ENCODE measurements around the gene GAS2L2. TPM values are rescaled to one million over a fixed set of nuclear protein-coding genes. Genes with fewer than 3 reads are reported as not detected.

The GAS2L2 gene
- total RNA-seq, 1 experiment from 2014 or later, result not detected

- ChIA-PET POLR2A (ENCODE audit: unreplicated experiment) (interaction anchor here (0.6 to 0.7 kb wide), 2 partner anchors 17 to 25 kb away, joined by 7 read pairs; no protein-coding TSS in a partner anchor), CTCF (interaction anchor here (0.6 to 1.9 kb wide), 8 partner anchors 23 to 211 kb away, joined by 3 to 19 read pairs (median 4); partner anchors contain the start of gene TAF15)
- Histone ChIP-seq H3K27me3 (ENCODE audit: insufficient read depth, low read depth) (peaks cover 50% of the 10 kb centered on the region), H3K27ac (no peak overlapping the region), H3K4me1 (replicated peaks; ENCODE audit: insufficient read depth) (no peaks in the 10 kb centered on the region), H3K36me3 (ENCODE audit: low read depth) (no peaks in the 10 kb centered on the region), H3K79me2 (ENCODE audit: low read depth) (no peaks in the 10 kb centered on the region), H2AFZ (0 out of 2 replicates have a peak overlapping the region, but pooled peaks have one; percentile 64), H3K4me3 (peak overlapping the region; percentile 43; the same call in 1 of the 2 replicates), H3K4me2 (peak overlapping the region; percentile 80), H3K9me3 (ENCODE audit: insufficient read depth, low read depth) (no peaks in the 10 kb centered on the region), H4K20me1 (ENCODE audit: insufficient read depth) (no peaks in the 10 kb centered on the region), H3F3A (ENCODE audit: insufficient read depth, low read depth) (0 out of 2 replicates have a peak, but pooled peaks cover 3% of the 10 kb centered on the region), H3K9me2 (ENCODE audit: insufficient read depth) (no peaks in the 10 kb centered on the region)
- peak; percentile 73 to 92 for DNase-seq
- TF ChIP-seq CTCF (conservative IDR thresholded peaks at IDR 0.05) (peak; percentile 79), EZH2 (IDR thresholded peaks at IDR 0.05; ENCODE audit: low read depth) (no peak)
- intact Hi-C loops (cut with micrococcal nuclease; ENCODE audit: unreplicated experiment), result loop anchor here (1.0 kb wide), 1 partner anchor 45 kb away; the partner anchor contains the start of gene TAF15
- BruUV-seq (replicated peaks), result no TSS peak
Observed at GRCh38 chr17:35764123-35764991, 11.3 kb upstream of the GAS2L2 start.

GRCh38 chr17:35763767-35764122 lies 10.7 kb upstream of the GAS2L2 start:
- CTCF ChIA-PET, result interaction anchor here (0.6 to 1.9 kb wide), 8 partner anchors 24 to 212 kb away, joined by 3 to 19 read pairs (median 4); partner anchors contain the start of gene TAF15
- Histone ChIP-seq H3K4me1 (replicated peaks; ENCODE audit: insufficient read depth) (no peaks in the 10 kb centered on the region), H3K4me3 (no peak overlapping the region; the same call in 1 of the 2 replicates), H2AFZ (no peak overlapping the region), H3K79me2 (ENCODE audit: low read depth) (no peaks in the 10 kb centered on the region), H3K36me3 (ENCODE audit: low read depth) (no peaks in the 10 kb centered on the region), H3F3A (ENCODE audit: insufficient read depth, low read depth) (0 out of 2 replicates have a peak, but pooled peaks cover 3% of the 10 kb centered on the region), H3K9me3 (ENCODE audit: insufficient read depth, low read depth) (no peaks in the 10 kb centered on the region), H3K9me2 (ENCODE audit: insufficient read depth) (no peaks in the 10 kb centered on the region), H4K20me1 (ENCODE audit: insufficient read depth) (no peaks in the 10 kb centered on the region), H3K27ac (no peak overlapping the region), H3K4me2 (peak overlapping the region; percentile 80), H3K27me3 (ENCODE audit: insufficient read depth, low read depth) (peaks cover 45% of the 10 kb centered on the region)
- TF ChIP-seq EZH2 (IDR thresholded peaks at IDR 0.05; ENCODE audit: low read depth), result no peak
- TF ChIP-seq CTCF (conservative IDR thresholded peaks at IDR 0.05), result no peak
- no TSS peak for BruUV-seq (replicated peaks)
- DNase-seq, result no peak
- intact Hi-C loops (cut with micrococcal nuclease; ENCODE audit: unreplicated experiment), result loop anchor here (1.0 kb wide), 1 partner anchor 46 kb away; the partner anchor contains the start of gene TAF15
- POLR2A ChIA-PET (ENCODE audit: unreplicated experiment), result interaction anchor here (0.6 to 0.7 kb wide), 2 partner anchors 17 to 24 kb away, joined by 7 read pairs; no protein-coding TSS in a partner anchor

GRCh38 chr17:35761601-35762000 lies 8.6 kb upstream of the GAS2L2 start:
- intact Hi-C loops (cut with micrococcal nuclease; ENCODE audit: unreplicated experiment), result no loop called here
- H3K9me2 ChIP-seq (ENCODE audit: insufficient read depth), result no peaks in the 10 kb centered on the region
- no peaks in the 10 kb centered on the region for H3K36me3 ChIP-seq (ENCODE audit: low read depth)
- no peak overlapping the region for H3K4me3 ChIP-seq
- DNase-seq, result no peak
- H2AFZ ChIP-seq, result no peak overlapping the region
- no peaks in the 10 kb centered on the region for H3K4me1 ChIP-seq (replicated peaks; ENCODE audit: insufficient read depth)
- H3K9me3 ChIP-seq (ENCODE audit: insufficient read depth, low read depth), result no peaks in the 10 kb centered on the region
- TF ChIP-seq EZH2 (IDR thresholded peaks at IDR 0.05; ENCODE audit: low read depth), result no peak
- no peak for TF ChIP-seq CTCF (conservative IDR thresholded peaks at IDR 0.05)
- CTCF ChIA-PET, result no interaction called here
- BruUV-seq (replicated peaks), result no TSS peak
- no peak overlapping the region for H3K27ac ChIP-seq
- peaks cover 28% of the 10 kb centered on the region; the same call in 1 of the 2 replicates for H3K27me3 ChIP-seq (ENCODE audit: insufficient read depth, low read depth)
- H3K79me2 ChIP-seq (ENCODE audit: low read depth), result no peaks in the 10 kb centered on the region
- H3K4me2 ChIP-seq, result no peak overlapping the region
- H4K20me1 ChIP-seq (ENCODE audit: insufficient read depth), result no peaks in the 10 kb centered on the region
- POLR2A ChIA-PET (ENCODE audit: unreplicated experiment), result interaction anchor here (0.7 kb wide), 1 partner anchor 737 kb away, joined by 3 read pairs; no protein-coding TSS in a partner anchor
- 0 out of 2 replicates have a peak, but pooled peaks cover 3% of the 10 kb centered on the region for H3F3A ChIP-seq (ENCODE audit: insufficient read depth, low read depth)

All from PC-9 (cell line).